Liver (tissue), 9 donors: ENCODE measurements around the gene SERPINE1. TPM values are rescaled to one million over a fixed set of nuclear protein-coding genes. Genes with fewer than 3 reads are reported as not detected.
A peak's percentile ranks its signal among the peaks of the same experiment; 100 is the strongest.

Source experiments
- DNase-seq: peaks from one replicate; pipeline ENCODE4 v3.0.0-alpha.2; 2017; ENCODE audit warnings: low spot score
- H3K27ac ChIP-seq, 2 donors: one replicate each; pipeline ENCODE4 v1.7.0; 2013; ENCODE audit warnings: inconsistent platforms in 2 of 2, low read length in 2 of 2, control low read depth in 1 of 2, low read depth in 1 of 2, mild to moderate bottlenecking in 1 of 2
- H3K27me3 ChIP-seq, 4 donors: one replicate each; pipeline versions ENCODE4 v1.6.1 to v1.7.0; 2013; ENCODE audit warnings: low read length in 3 of 4, inconsistent platforms in 1 of 4, mild to moderate bottlenecking in 1 of 4, moderate library complexity in 1 of 4; ENCODE audit not compliant: control insufficient read depth in 4 of 4, insufficient read depth in 4 of 4
- H3K36me3 ChIP-seq, 4 donors: one replicate each; pipeline versions ENCODE4 v1.6.1 to v1.7.0; 2013; ENCODE audit warnings: low read length in 3 of 4, mild to moderate bottlenecking in 3 of 4, low read depth in 1 of 4, moderate library complexity in 1 of 4; ENCODE audit not compliant: control insufficient read depth in 4 of 4, insufficient read depth in 3 of 4
- H3K4me1 ChIP-seq, 4 donors: one replicate each; pipeline versions ENCODE4 v1.6.1 to v1.7.0; 2013; ENCODE audit warnings: low read length in 3 of 4, mild to moderate bottlenecking in 3 of 4, moderate library complexity in 1 of 4; ENCODE audit not compliant: control insufficient read depth in 4 of 4, insufficient read depth in 4 of 4
- H3K4me3 ChIP-seq, 3 donors: one replicate each; pipeline versions ENCODE4 v1.6.1 to v1.7.0; 2013; ENCODE audit warnings: low read length in 3 of 3, control low read depth in 1 of 3, low read depth in 1 of 3, mild to moderate bottlenecking in 1 of 3
- H3K9ac ChIP-seq, 2 donors: one replicate each; pipeline ENCODE4 v1.7.0; 2013; ENCODE audit warnings: low read length in 2 of 2, mild to moderate bottlenecking in 2 of 2, moderate library complexity in 2 of 2, control low read depth in 1 of 2, low read depth in 1 of 2
- H3K9me3 ChIP-seq, 4 donors: one replicate each; pipeline versions ENCODE4 v1.6.1 to v1.7.0; 2013; ENCODE audit warnings: low read length in 3 of 4; ENCODE audit not compliant: control insufficient read depth in 4 of 4
- CTCF ChIP-seq: fragments of 150-350 bp; IDR thresholded peaks from 2 replicates; pipeline ENCODE4 v1.5.1; 2017; ENCODE audit warnings: improper control_type of control experiment, low read depth, low read length; ENCODE audit not compliant: missing input control
- EGR1 ChIP-seq, 2 donors: IDR thresholded peaks; 2 replicates each; pipeline ENCODE4 v1.6.1; 2016 to 2018; ENCODE audit warnings: antibody characterized with exemption in 2 of 2, low read depth in 2 of 2
- FOXA1 ChIP-seq: IDR thresholded peaks from 2 replicates; pipeline ENCODE4 v1.6.1; 2016; ENCODE audit warnings: antibody characterized with exemption
- FOXA2 ChIP-seq: IDR thresholded peaks from 2 replicates; pipeline ENCODE4 v1.6.1; 2016; ENCODE audit warnings: antibody characterized with exemption
- GABPA ChIP-seq, 2 donors: IDR thresholded peaks in 1 of 2; conservative IDR thresholded peaks in 1 of 2; 2 replicates each; pipeline ENCODE4 v1.6.1; 2016; ENCODE audit warnings: antibody characterized with exemption in 2 of 2, mild to moderate bottlenecking in 1 of 2, moderate library complexity in 1 of 2
- HNF4A ChIP-seq, 2 donors: conservative IDR thresholded peaks; 2 replicates each; pipeline ENCODE4 v1.6.1; 2016; ENCODE audit warnings: antibody characterized with exemption in 2 of 2, mild to moderate bottlenecking in 2 of 2
- HNF4G ChIP-seq: IDR thresholded peaks from 2 replicates; pipeline ENCODE4 v1.6.1; 2016; ENCODE audit warnings: antibody characterized with exemption
- JUND ChIP-seq, 2 donors: IDR thresholded peaks; 2 replicates each; pipeline ENCODE4 v1.6.1; 2016; ENCODE audit warnings: antibody characterized with exemption in 2 of 2
- MAX ChIP-seq: IDR thresholded peaks from 2 replicates; pipeline ENCODE4 v1.6.1; 2016; ENCODE audit warnings: antibody characterized with exemption
- NR2F2 ChIP-seq: IDR thresholded peaks from 2 replicates; pipeline ENCODE4 v1.6.1; 2016; ENCODE audit warnings: antibody characterized with exemption
- RAD21 ChIP-seq, 2 donors: IDR thresholded peaks; 2 replicates each; pipeline ENCODE4 v1.6.1; 2016; ENCODE audit warnings: antibody characterized with exemption in 2 of 2, mild to moderate bottlenecking in 2 of 2
- RXRA ChIP-seq, 2 donors: IDR thresholded peaks; 2 replicates each; pipeline ENCODE4 v1.6.1; 2017 to 2018; ENCODE audit warnings: antibody characterized with exemption in 2 of 2, mild to moderate bottlenecking in 1 of 2
- SP1 ChIP-seq: IDR thresholded peaks from 2 replicates; pipeline ENCODE4 v1.6.1; 2018; ENCODE audit warnings: antibody characterized with exemption, mild to moderate bottlenecking
- TAF1 ChIP-seq: conservative IDR thresholded peaks from 2 replicates; pipeline ENCODE4 v1.6.1; 2016; ENCODE audit warnings: antibody characterized with exemption, mild to moderate bottlenecking
- YY1 ChIP-seq: IDR thresholded peaks from 2 replicates; pipeline ENCODE4 v1.6.1; 2016; ENCODE audit warnings: antibody characterized with exemption, mild to moderate bottlenecking
- ZBTB33 ChIP-seq: IDR thresholded peaks from 2 replicates; pipeline ENCODE4 v1.6.1; 2016; ENCODE audit warnings: antibody characterized with exemption
- WGBS: extraction: QIAGEN DNeasy Blood & Tissue Kit; methylation state at CpG from one replicate; pipeline ENCODE4 v1.1.7; 2013; 5-methylcytosine and 5-hydroxymethylcytosine counted together
- polyA plus RNA-seq, 2 donors: library from polyadenylated mRNA; stranded (reverse) in 1 of 2; unstranded in 1 of 2; fragments of 200-250 nt in 1 of 2; fragments of >200 nt in 1 of 2; fragmentation: Nextera tagmentation in 1 of 2; extraction: Ambion mirVana in 1 of 2; gene quantifications; one replicate each; pipeline versions ENCODE4 v1.2.1 to v1.2.3, GENCODE V29; 2013 to 2015
- total RNA-seq, 2 donors: library from RNA; depleted of rRNA; stranded (reverse); fragments of >200 nt; gene quantifications; one replicate each; pipeline ENCODE4 v1.2.3, GENCODE V29; 2014
- TF ChIP-seq, protein P1 (sequence below): IDR thresholded peaks from 2 replicates; pipeline ENCODE4 v1.6.1; 2016; ENCODE audit warnings: antibody characterized with exemption, mild to moderate bottlenecking
- TF ChIP-seq, protein P2 (sequence below): IDR thresholded peaks from 2 replicates; pipeline ENCODE4 v1.6.1; 2016; ENCODE audit warnings: antibody characterized with exemption
- donor health status: healthy.
- donor health status: healthy.
- donor health status: healthy.
- donor health status: healthy.
- donor health status: healthy.

Gene SERPINE1
- total and polyA plus RNA-seq, 4 donors = 0.93 to 18.6 (median 8.0) TPM

DNA sequence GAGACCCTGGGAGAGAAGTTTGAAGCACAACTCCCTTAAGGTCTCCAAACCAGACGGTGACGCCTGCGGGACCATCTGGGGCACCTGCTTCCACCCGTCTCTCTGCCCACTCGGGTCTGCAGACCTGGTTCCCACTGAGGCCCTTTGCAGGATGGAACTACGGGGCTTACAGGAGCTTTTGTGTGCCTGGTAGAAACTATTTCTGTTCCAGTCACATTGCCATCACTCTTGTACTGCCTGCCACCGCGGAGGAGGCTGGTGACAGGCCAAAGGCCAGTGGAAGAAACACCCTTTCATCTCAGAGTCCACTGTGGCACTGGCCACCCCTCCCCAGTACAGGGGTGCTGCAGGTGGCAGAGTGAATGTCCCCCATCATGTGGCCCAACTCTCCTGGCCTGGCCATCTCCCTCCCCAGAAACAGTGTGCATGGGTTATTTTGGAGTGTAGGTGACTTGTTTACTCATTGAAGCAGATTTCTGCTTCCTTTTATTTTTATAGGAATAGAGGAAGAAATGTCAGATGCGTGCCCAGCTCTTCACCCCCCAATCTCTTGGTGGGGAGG, 10.8 kb downstream of the SERPINE1 start:
- H3K4me1 ChIP-seq = peaks cover 0 to 6% (median under 1%) of the 10 kb centered on the region in 4 donors
- H3K9ac ChIP-seq = peak overlapping the region in 1 of 2 donors; percentile 36
- peak overlapping the region; percentile 65 for H3K27ac ChIP-seq
- TF ChIP-seq, protein P1, sequence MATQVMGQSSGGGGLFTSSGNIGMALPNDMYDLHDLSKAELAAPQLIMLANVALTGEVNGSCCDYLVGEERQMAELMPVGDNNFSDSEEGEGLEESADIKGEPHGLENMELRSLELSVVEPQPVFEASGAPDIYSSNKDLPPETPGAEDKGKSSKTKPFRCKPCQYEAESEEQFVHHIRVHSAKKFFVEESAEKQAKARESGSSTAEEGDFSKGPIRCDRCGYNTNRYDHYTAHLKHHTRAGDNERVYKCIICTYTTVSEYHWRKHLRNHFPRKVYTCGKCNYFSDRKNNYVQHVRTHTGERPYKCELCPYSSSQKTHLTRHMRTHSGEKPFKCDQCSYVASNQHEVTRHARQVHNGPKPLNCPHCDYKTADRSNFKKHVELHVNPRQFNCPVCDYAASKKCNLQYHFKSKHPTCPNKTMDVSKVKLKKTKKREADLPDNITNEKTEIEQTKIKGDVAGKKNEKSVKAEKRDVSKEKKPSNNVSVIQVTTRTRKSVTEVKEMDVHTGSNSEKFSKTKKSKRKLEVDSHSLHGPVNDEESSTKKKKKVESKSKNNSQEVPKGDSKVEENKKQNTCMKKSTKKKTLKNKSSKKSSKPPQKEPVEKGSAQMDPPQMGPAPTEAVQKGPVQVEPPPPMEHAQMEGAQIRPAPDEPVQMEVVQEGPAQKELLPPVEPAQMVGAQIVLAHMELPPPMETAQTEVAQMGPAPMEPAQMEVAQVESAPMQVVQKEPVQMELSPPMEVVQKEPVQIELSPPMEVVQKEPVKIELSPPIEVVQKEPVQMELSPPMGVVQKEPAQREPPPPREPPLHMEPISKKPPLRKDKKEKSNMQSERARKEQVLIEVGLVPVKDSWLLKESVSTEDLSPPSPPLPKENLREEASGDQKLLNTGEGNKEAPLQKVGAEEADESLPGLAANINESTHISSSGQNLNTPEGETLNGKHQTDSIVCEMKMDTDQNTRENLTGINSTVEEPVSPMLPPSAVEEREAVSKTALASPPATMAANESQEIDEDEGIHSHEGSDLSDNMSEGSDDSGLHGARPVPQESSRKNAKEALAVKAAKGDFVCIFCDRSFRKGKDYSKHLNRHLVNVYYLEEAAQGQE = no peak
- TF ChIP-seq HNF4A (conservative IDR thresholded peaks at IDR 0.05) (peak; percentile 12 to 46), MAX (no peak)
- no peaks in the 10 kb centered on the region for H3K9me3 ChIP-seq
- 70% methylated on average over 9 of the region's 9 CpGs for WGBS
- H3K4me3 ChIP-seq = no peak overlapping the region
- no peak for DNase-seq
- H3K36me3 ChIP-seq = peaks cover 5 to 17% (median 14%) of the 10 kb centered on the region in 4 donors
- H3K27me3 ChIP-seq = no peaks in the 10 kb centered on the region

GRCh38 chr7:101138213-101138870, 11.4 kb downstream of the SERPINE1 start:
- 15% methylated on average over 16 of the region's 16 CpGs for WGBS
- Histone ChIP-seq H3K27ac (peak overlapping the region; percentile 65), H3K4me1 (peaks cover 0 to 6% (median under 1%) of the 10 kb centered on the region in 4 donors), H3K9ac (peak overlapping the region in 1 of 2 donors; percentile 44), H3K4me3 (no peak overlapping the region), H3K9me3 (no peaks in the 10 kb centered on the region), H3K27me3 (no peaks in the 10 kb centered on the region), H3K36me3 (peaks cover 5 to 16% (median 14%) of the 10 kb centered on the region in 4 donors)
- peak; percentile 75 for DNase-seq
- TF ChIP-seq FOXA2 (no peak), EGR1 (IDR thresholded peaks at IDR 0.05; ENCODE audit: low read depth in 2 of 2) (no peak), GABPA (IDR thresholded peaks at IDR 0.05 in 1 of 2, conservative IDR thresholded peaks at IDR 0.05 in 1 of 2) (peak; percentile 23 to 72), MAX (no peak), HNF4A (conservative IDR thresholded peaks at IDR 0.05) (no peak), NR2F2 (no peak), SP1 (peak; percentile 37), CTCF (peak; percentile 52), RXRA (IDR thresholded peaks at IDR 0.05) (no peak), HNF4G (no peak), RAD21 (IDR thresholded peaks at IDR 0.05) (peak; percentile 69 to 78), YY1 (no peak), ZBTB33 (no peak), FOXA1 (no peak), JUND (IDR thresholded peaks at IDR 0.05) (peak; percentile 95 to 98), TAF1 (no peak)
- TF ChIP-seq, protein P2, sequence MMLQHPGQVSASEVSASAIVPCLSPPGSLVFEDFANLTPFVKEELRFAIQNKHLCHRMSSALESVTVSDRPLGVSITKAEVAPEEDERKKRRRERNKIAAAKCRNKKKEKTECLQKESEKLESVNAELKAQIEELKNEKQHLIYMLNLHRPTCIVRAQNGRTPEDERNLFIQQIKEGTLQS = peak; percentile 40
- TF ChIP-seq, protein P1 = peak; percentile 39
